CD4-positive, alpha-beta T cell treated with Interleukin-4 for 4 hours (primary cell): ENCODE measurements around the gene PRDM12.

ENCODE experiments used
- DNase-seq: peaks from one replicate; pipeline ENCODE4 v3.0.0-alpha.2; 2020

The PRDM12 gene

DNA sequence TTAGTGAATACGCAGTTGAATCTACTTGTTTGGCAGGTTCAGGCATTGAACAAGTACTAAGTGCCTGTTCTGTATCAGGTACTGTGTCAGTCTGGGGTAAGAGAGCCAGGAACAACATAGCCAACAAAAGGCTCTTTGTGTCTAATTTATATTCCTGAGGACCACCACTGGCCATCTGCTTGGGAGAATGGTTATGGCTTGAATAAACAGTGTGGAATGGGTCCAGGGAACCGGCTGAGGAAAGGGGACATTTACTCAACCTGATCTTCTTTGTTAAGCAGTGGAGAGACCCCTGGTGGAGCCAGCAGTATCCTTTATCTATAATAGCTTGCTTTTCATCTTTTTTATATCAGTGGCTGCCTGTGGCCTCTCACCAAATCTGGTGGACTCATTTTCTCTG, 67.7 kb downstream of the PRDM12 start:
- DNase-seq, result no peak
